TTC549 (cell line): ENCODE data around the gene GNRHR.
"Not testable (repeated sequence)": the region's sequence is repeated elsewhere in the genome, so short reads cannot be mapped to it uniquely, and the experiment has no call there.

Experiments
- FAIRE-seq: peaks from 2 replicates; lab custom pipeline; 2012; peaks lifted over from hg19 to GRCh38; lab: Jason Lieb, UNC

GNRHR gene

DNA sequence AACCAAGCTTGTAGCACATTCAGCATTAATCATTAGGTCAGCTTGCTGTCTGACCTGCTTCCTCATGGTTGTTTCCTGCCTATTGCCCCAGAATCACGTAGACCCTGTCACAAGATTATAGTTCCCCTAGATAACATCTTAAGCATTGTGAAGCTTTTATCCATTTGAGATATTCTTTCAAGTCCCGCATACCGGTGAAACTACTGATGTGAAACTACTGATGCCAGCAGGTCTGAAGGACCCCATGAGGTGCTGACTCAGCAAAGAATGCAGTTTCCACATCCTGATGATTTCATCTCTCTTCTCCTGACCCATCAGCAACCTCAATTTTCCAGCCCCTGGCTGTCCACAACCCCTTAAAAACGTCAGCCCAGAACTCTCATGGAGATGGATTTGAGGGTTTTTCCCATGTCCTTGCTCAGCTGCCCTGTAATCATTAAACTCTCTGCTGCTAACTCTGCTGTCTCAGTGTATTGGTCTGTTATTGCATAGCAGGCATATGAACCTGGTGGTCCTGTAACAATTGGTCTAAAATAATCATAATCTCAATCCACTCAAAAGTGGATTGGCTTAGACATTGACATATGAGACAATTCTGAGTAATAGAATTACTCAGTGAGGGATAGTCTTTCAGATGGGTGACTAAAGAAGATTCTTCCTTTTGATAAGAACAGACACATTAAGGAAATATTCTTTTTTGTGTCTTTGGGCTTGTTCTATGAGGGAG, 26.9 kb downstream of the GNRHR start:
- no peak for FAIRE-seq

DNA sequence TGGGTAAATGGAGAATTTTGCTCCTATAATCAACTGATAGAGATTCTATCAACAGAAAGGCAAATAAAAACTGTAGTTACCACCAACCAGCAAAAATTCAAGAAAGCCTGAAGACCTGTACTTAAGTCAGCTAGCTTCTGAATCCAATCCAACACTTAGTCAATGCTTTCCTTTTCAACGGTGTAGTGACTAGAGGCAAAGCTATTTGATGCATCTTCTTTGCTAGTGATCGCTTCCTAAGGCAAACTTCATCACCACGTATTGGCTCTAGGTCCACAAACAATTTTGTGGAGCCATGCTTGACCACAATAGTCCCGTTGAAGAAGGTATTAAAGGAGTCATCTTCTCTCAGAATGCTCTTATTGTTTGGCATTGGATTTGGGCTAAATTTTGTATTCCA, 28.2 kb downstream of the GNRHR start:
- FAIRE-seq: no peak

DNA sequence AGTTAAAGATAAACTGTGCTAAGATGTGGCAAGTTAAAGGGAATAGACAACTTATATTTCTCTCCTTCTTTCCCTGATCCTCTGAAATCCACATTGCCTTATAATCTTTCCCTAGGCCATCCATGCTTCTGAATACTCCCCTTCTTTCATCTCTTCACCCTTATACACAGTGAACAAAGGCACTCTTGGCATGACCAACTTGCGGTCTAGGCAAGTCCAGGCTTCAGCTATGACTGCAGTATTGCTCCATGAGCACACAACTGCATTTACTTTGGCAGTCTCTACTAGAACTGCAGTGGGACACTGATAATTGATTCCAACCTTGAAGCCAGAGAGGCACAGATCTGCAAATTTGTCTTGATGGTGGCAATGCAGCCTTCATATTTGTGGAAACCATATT, 29.1 kb downstream of the GNRHR start:
- no peak for FAIRE-seq

DNA sequence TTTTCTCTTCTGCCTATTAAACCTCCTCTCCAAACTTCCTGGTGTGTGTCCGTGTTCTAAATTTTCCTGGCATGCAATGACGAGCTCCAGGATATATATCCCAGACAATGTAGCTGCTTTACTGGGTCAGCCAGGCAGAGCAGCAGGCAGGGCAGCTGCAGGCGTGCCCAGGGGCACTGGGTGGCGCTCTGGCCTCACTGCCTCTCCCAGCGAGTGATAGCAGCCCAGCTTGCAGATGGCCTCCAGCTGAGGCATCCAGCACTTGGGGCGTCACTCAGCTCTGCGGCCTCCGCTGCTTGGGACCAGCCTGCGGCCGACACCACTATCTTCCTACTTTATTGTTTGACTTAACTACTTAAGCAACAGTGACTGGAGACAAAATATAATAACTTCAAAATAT, 30.2 kb downstream of the GNRHR start:
- FAIRE-seq: no peak

DNA sequence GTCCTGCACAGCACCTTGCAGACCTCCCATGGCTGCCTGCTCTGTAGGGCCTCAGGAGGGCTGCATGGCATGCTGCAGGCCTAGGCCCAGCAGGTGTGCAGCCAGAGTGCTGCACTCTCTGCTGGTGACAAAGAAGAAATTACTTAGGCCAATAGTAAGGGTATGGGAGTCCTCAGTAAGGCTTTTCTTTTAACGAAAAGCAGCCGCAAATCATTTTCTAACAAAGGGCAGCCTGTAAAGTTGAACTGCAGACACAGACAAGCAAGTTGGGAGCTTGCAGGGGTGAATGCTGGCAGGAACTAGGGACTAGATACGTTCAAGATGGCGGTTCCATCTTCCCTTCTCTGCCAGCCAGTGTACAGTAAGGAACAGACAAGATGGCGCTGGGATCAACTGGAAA, 30.8 kb downstream of the GNRHR start:
- no peak for FAIRE-seq

DNA sequence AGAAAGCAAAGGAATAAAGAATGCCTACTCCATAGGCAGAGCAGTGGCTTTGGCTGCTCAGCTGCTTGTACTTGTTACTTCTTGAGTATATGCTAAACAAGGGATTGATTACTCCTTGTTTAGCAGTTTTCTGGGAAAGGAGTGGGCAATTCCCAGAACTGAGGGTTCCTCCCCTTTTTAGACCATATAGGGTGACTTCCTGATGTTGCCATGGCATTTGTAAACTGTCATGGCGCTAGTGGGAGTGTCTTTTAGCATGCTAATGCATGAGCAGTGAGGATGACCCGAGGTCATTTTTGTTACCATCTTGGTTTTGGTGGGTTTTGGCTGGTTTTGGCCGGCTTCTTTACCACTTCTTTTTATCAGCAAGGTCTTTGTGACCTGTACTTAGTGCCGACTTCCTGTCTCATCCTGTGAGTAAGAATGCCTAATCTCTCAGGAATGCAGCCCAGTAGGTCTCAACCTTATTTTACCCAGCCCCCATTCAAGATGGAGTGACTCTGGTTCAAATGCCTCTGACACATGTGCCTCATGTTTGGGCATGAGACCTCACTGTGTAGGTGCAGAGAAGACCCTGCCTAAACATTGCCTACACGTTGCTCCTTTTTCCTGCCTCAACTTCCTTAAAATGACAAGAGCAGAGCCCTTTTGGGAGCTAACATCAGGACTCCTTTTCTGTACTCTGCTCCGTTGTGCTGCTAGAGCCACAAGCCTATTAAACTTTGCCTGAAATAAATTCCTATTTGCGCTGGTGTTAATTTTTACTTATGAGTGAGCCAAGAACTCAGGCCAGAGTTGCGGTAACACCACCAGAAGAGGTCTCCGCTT, 32.2 kb downstream of the GNRHR start:
- FAIRE-seq: no peak

DNA sequence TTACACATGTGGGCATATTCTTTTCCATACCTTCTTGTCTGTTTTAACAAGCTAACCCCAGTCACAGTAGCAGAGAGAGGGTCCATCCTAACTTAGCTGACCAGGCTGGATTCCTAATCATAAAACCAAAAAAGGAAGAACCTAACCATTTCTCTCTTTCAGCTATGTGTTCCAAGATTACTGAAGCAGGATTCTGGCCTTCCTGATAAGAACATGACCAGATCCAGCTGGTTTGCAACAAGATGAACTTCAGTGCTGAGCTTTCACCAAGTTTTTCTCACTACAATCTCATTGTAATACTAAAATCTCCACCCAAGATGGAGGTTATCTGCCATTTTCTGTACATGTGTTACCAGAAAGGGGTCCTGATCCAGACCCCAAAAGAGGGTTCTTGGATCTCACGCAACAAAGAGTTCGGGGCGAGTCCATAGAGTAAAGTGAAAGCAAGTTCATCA, 32.8 kb downstream of the GNRHR start:
- no peak for FAIRE-seq

DNA sequence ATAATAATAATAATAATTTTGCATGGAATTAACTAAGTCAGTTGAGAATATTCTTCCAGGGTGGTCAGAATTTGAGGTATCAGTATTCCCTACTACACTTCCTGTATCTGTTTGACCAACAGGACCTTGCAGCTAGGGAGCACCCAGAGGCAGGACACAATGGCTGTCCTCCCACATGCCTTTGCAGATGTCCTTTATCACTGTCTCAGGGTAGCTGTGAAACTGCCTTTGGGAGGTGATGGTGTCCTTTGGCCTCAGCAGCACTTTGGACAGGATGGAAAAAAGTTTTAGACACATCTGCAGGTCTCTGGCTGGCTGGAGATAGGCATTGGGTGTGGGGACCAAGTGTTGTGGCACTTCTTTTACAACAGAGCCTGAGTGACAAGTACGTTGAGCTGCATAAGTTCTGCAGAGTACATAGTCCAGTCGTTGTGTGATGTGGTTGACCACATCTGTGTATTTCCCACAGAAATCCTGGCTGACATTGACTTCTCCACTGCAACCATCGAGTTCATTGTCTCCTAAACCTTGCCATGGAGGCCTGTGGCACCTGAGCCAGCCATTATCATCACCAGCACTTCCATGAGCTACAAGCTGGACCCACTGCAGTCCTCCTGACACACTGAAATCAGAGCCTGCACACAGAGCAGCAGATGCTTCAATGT, 34.1 kb downstream of the GNRHR start:
- no peak for FAIRE-seq

DNA sequence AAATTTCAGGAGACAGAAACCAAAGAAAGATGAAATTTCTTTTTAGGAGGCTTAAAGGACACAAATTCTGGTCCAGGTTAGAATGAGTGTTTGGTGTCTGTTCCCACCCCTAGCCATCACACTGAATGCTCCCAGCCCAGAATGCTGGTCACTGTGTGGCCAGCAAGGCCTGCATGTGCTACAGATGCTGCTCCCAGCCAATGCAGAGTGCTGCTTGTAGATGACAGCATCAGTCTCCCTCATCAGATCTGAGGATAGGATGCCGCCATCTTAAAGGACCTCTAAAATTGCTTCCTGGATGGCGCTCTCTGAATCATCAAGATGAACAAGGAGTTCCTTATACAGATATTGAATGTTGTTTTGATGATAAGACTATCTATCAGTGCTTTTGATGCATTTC, 35.3 kb downstream of the GNRHR start:
- FAIRE-seq: no peak

DNA sequence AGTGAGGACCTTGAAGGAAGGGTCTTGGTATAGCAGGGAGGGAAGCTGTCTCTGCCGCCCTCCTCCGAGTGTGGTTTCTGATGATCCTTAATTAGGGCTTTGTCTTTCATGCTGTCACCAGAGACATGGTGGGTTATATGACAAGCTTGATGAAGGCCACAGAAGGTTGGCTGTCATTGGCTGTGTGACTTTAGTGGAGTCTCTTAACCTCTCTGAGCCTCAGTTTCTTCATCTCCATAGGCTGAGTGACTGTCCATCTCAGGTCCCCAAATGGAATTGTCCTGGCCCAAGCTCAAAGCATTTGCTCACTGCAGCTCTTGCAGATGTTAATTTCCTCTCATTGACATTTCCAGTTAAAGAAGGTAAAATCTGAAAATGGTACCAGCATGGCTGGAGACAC, 36.6 kb downstream of the GNRHR start:
- no peak for FAIRE-seq

DNA sequence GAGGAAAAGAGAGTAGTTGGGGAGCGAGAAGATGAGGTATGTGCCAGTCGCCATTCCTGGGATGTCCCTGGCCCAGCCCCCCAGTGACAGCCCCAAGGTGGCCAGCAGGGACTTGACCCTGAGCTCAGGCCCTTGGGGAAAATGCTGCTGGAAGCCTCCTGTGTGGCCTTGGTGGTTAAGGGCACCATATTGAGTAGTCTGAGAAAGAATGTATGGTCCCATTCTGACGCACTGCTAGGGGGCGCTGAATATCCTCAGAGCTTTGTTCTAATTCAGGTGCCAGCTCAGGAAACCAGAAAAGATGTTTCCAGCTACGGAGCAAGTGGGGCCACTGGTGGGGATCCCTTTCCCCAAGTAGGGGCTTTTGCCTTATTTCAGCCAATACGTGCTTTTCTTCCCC, 39.2 kb downstream of the GNRHR start:
- FAIRE-seq: no peak

DNA sequence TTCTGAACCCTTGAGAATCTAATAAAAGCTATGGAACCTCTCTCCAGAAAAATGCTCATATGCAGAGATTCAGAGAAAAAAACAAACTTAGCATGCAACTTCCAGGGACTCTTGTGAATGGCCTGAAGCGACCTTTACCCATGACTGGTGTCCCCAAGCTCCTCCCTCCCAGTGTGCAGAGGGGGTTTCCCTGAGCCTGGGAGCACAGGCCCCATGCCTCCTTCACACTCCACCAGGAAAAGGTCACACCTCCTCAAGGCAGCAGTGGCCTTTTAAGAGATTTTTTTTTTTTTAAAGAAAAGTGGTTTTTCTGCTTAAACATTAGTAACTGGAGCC, 40.0 kb downstream of the GNRHR start:
- FAIRE-seq: no peak

DNA sequence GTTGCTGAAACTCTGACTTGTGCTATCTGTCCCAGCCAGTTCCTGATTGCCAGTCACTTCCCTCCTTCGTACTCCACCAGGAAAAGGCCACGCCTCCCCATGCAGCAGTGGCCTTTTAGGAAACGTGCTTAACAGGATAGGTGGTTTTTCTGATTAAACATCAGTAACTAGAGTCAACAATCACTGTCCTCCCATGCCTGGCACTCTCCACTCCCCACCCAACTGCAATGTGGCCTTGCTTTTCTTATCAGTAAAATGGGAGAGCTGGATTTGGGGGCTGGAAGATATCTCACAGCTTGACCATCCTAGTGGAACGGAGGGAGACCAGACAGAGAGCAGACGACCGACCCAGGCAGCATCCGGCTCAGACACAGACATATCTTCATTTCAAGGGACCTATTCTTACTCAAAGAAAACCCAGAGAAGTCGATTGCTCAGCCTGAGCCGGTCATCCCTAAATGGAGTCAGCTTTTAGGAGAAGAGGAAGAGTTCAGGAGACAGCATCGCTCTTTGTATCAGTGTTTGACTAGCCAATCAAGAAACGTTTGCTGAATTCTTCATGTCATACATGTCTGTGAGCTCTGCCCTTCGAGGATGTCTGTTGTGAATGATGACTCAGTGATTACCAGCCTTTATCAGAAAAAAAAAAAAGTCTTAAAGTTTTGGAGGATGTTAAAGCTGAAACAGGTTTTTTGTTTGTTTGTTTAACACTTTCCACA, 40.5 kb downstream of the GNRHR start:
- FAIRE-seq: no peak

DNA sequence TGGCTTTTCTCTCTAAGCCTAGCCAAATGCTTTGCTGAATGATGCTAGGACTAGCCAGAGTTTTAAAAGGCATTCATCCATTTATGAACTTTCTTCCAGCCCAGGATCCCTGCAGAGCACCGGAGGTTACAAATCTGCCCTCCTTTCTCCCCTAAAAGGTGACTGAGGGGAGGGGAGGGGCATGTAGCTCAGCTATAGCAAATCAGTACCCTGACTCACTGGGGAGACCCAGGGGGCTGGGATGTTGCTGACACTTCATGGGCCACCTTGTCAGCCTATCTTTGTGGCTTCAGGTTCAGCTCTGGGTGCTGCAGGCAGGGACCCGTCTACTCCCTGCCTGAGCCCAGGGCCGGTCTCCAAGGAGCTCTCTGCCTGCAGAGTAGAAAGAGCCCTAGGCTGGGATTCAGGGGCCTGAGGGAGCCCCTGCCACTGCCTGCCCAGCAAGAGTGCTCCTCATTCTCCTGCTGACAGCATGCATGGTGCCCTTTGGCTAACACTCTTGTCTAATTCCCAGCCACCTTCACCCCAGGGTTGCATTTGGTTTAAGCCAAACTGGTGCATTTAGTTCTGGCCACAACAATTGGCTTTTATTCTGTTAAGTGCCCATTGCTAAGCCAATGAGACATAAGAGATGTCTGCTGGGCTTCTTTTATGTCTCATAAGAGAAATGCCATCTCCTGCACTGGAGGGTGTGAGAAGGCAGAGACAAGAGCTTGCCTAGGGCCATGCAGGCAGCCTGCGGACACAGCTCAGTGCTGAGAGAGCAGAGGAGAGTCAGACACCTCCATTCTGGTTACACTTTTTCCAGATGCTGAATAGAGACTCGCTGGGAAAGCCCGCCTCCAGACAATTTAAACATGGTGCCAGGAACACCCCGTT, 41.3 kb downstream of the GNRHR start:
- no peak for FAIRE-seq

DNA sequence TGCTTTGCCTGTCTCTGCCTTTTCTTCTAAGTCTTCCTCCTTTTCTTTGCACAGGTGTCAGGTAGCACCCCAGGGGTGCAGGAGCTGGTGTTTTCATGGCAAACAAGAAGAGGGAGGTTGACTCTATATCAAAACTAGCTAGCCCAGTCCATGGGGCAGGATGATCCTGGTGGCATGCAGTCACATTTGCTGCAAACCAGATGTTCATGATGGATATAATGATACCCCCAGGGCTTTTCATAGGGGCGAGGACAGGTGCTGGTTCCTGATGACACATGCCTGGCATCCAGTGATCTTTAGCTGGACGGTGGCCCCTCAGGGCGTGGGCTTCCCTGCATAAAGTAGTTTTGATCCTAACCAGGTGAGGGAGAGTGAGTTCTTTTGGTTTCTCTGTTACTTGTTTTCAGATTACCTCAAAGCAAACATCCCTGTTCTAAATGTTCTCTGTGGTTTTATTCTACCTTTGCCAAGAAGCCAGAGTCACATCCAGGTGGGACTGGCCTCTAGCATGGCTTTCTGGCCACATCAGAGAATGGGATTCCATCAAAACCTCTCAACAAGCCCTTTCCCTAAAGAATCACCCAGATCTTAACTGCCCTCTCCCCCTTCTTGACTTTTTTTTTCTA, 42.1 kb downstream of the GNRHR start:
- no peak for FAIRE-seq

DNA sequence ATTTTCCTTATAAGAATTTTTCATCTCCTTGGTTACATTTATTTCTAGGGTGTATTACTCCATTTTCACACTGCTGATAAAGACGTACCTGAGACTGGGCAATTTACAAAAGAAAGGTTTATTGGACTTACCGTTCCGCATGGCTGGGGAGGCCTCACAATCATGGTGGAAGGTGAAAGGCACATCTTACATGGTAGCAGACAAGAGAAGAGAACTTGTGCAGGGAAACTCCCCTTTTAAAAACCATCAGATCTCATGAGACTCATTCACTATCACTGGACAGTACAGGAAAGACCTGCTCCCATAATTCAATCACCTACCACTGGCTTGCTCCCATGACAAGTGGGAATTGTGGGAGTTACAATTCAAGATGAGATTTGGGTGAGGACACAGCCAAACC, 47.5 kb downstream of the GNRHR start:
- not testable (repeated sequence) for FAIRE-seq

DNA sequence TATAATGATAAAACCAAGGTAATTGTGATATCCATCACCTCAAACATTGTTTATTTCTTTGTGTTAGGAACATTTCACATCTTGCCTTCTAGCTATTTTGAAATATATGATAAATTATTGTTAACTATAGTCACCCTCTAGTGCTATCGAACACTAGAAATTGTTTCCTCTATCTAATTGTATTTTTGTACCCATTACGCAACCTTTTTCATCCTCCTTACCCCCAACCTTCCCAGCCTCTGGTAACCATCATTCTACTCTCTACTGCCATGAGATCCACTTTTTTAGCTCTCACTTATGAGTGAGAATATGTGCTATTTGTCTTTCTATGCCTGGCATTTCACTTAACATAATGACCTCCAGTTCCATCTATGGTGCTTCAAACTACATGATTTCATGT, 49.3 kb downstream of the GNRHR start:
- no peak for FAIRE-seq

DNA sequence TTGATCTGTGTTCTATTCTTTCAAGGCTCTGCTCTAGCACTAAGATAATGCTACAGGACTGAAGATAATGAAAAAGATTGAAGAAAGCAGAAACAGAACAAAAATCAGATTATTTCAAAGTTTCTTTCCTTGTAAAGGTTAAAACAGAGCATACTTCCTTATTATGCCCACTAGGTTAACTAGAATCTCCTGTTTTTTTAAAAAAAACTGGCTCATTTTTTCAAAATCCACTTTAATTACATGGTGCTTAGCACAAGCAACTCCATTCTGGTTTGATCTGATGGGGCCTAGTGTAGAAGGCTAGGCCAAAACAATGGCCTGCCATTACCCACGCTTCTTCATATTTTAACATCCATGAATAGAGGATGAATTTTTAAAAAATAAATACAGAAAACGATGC, 52.0 kb downstream of the GNRHR start:
- no peak for FAIRE-seq

DNA sequence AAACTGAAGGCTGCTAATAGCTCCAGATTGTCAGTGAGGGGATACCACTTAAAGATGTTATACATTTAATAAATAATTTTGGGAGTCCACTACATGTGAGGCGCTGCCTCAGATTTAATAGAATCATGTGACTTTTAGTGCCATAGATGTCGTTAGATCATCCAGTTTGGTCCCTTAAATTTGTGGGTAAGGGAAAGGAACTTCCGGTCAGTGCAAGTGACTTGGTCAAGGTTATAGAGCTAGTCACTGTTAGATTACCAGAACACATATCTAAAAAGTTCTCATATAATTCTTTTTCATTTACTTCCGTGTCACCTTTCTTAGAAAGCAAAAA, 52.7 kb downstream of the GNRHR start:
- FAIRE-seq: no peak

DNA sequence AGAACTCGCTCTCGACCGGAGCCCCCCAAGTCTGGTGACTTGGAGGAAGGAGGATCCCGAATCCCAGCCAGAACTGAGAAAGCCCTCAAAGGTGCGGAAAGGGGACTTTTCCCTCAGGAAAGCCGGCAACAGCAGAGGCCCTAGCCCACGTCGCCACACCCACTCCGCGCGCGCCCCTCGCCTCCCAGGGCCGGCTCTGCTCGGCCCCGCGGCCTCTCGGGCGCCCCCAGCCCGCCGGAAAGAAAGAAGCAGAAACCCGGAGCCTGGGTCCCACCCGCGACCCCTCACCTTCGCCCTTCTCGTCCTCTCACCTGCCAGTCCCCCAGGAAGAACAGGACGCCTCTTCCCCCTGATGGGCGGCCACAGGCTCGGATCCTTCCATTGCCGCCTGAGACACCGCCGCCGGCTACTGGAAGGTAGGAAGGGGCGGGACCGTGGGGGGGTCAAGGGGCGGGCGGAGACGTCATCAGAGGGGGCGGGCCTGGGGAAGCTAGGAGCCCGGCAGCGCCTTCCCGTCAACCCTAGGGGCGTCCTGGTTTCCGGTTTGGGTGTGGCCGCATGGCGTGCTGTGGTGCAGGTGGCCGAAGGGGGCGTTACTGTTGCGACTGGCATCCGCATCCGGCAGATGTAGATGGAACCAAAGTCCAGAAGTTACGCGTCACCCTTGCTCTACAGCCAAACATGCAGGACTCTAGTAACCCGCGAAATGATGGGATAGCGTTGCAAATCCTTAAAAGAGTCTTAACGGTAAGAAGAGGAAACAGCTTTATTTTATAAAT, 53.3 kb downstream of the GNRHR start, which contains the start of gene UBA6:
Gene UBA6, minus strand, starts transcription at position 418 of the 779 bp plus-strand sequence. Its CDS starts 36 bp downstream, at position 382.
- FAIRE-seq: peak; percentile 67
